Measurements from ENCODE around the gene TRIM37. TPM values are rescaled to one million over a fixed set of nuclear protein-coding genes. Genes with fewer than 3 reads are reported as not detected.

The TRIM37 gene
- total and polyA plus RNA-seq, 4 donors: 9.1 to 39.0 (median 16.8) TPM

GRCh38 chr17:59067340-59067739, 39.3 kb downstream of the TRIM37 start:
- WGBS, 2 donors: 93 to 98% methylated on average over 2 of the region's 2 CpGs
- Histone ChIP-seq H3K9ac (ENCODE audit: insufficient read depth in 1 of 2, low read length in 2 of 2) (no peak overlapping the region), H3K27me3 (ENCODE audit: control insufficient read depth in 3 of 3, insufficient read depth in 3 of 3, low read length in 2 of 3) (no peaks in the 10 kb centered on the region), H3K4me3 (no peak overlapping the region), H3K9me3 (ENCODE audit: control insufficient read depth in 4 of 4, insufficient read depth in 3 of 4, low read length in 3 of 4) (no peaks in the 10 kb centered on the region), H3K36me3 (ENCODE audit: control insufficient read depth in 4 of 4, insufficient read depth in 4 of 4, low read length in 4 of 4) (peaks cover 11 to 25% (median 14%) of the 10 kb centered on the region in 4 donors), H3K27ac (ENCODE audit: low read depth in 1 of 2, low read length in 1 of 2) (no peak overlapping the region), H3K4me1 (ENCODE audit: control insufficient read depth in 5 of 5, insufficient read depth in 5 of 5, low read length in 5 of 5) (no peaks in the 10 kb centered on the region)
- DNase-seq (no peak), ATAC-seq (ENCODE audit: insufficient read depth, low FRiP score) (no peak)
- no peak for TF ChIP-seq CTCF (IDR thresholded peaks at IDR 0.05; ENCODE audit: control extremely low read depth, extremely low read depth)

DNA sequence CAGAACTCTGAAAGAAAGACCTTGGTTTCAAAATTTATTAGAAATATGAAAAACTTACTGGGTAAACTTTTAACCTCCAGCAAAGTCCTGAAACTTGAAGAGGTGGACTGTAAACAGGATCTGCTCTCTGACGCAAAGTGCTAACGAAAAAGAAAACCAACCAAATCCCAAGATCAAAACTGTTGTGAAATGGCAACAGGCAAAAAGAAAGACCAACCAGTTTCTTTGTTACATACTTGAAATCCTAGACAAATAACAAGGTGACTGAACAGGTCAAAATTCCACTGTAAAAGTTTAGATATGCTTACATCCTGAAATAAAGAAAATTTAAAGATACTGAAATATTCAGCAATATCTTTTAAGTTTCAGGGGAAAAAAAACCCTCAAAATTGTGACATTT, 44.2 kb downstream of the TRIM37 start:
- H3K36me3 ChIP-seq (ENCODE audit: control insufficient read depth in 4 of 4, insufficient read depth in 4 of 4, low read length in 4 of 4): peaks cover 8 to 18% (median 10%) of the 10 kb centered on the region in 4 donors
- DNase-seq: no peak
- H3K4me3 ChIP-seq: no peak overlapping the region
- no peak overlapping the region for H3K9ac ChIP-seq (ENCODE audit: insufficient read depth in 1 of 2, low read length in 2 of 2)
- H3K27me3 ChIP-seq (ENCODE audit: control insufficient read depth in 3 of 3, insufficient read depth in 3 of 3, low read length in 2 of 3): no peaks in the 10 kb centered on the region
- no peak for TF ChIP-seq CTCF (IDR thresholded peaks at IDR 0.05; ENCODE audit: control extremely low read depth, extremely low read depth)
- H3K9me3 ChIP-seq (ENCODE audit: control insufficient read depth in 4 of 4, insufficient read depth in 3 of 4, low read length in 3 of 4): no peaks in the 10 kb centered on the region
- no peaks in the 10 kb centered on the region for H3K4me1 ChIP-seq (ENCODE audit: control insufficient read depth in 5 of 5, insufficient read depth in 5 of 5, low read length in 5 of 5)
- ATAC-seq (ENCODE audit: insufficient read depth, low FRiP score): no peak
- WGBS, 2 donors: 75 to 84% methylated on average over 2 of the region's 2 CpGs
- no peak overlapping the region for H3K27ac ChIP-seq (ENCODE audit: low read depth in 1 of 2, low read length in 1 of 2)

GRCh38 chr17:59056857-59057256, 49.8 kb downstream of the TRIM37 start:
- no peak for DNase-seq
- ATAC-seq (ENCODE audit: insufficient read depth, low FRiP score): no peak
- Histone ChIP-seq H3K9ac (ENCODE audit: insufficient read depth in 1 of 2, low read length in 2 of 2) (no peak overlapping the region), H3K27ac (ENCODE audit: low read depth in 1 of 2, low read length in 1 of 2) (no peak overlapping the region), H3K27me3 (ENCODE audit: control insufficient read depth in 3 of 3, insufficient read depth in 3 of 3, low read length in 2 of 3) (no peaks in the 10 kb centered on the region), H3K9me3 (ENCODE audit: control insufficient read depth in 4 of 4, insufficient read depth in 3 of 4, low read length in 3 of 4) (no peaks in the 10 kb centered on the region), H3K4me3 (no peak overlapping the region), H3K36me3 (ENCODE audit: control insufficient read depth in 4 of 4, insufficient read depth in 4 of 4, low read length in 4 of 4) (peaks cover 8 to 15% (median 10%) of the 10 kb centered on the region in 4 donors), H3K4me1 (ENCODE audit: control insufficient read depth in 5 of 5, insufficient read depth in 5 of 5, low read length in 5 of 5) (no peaks in the 10 kb centered on the region)
- TF ChIP-seq CTCF (IDR thresholded peaks at IDR 0.05; ENCODE audit: control extremely low read depth, extremely low read depth): no peak
- 97% methylated on average over 5 of the region's 5 CpGs for WGBS, 2 donors

GRCh38 chr17:59049798-59050197, 56.9 kb downstream of the TRIM37 start:
- H3K36me3 ChIP-seq (ENCODE audit: control insufficient read depth in 4 of 4, insufficient read depth in 4 of 4, low read length in 4 of 4): peaks cover 0 to 12% (median 5%) of the 10 kb centered on the region in 4 donors
- no peak for ATAC-seq (ENCODE audit: insufficient read depth, low FRiP score)

More at GRCh38 chr17:59049798-59050197, 56.9 kb downstream of the TRIM37 start:
- H3K27ac ChIP-seq (ENCODE audit: low read depth in 1 of 2, low read length in 1 of 2): no peak overlapping the region
- peaks cover 0 to 9% (median 0%) of the 10 kb centered on the region in 5 donors for H3K4me1 ChIP-seq (ENCODE audit: control insufficient read depth in 5 of 5, insufficient read depth in 5 of 5, low read length in 5 of 5)
- H3K27me3 ChIP-seq (ENCODE audit: control insufficient read depth in 3 of 3, insufficient read depth in 3 of 3, low read length in 2 of 3): no peaks in the 10 kb centered on the region
- H3K4me3 ChIP-seq: no peak overlapping the region
- no peak for TF ChIP-seq CTCF (IDR thresholded peaks at IDR 0.05; ENCODE audit: control extremely low read depth, extremely low read depth)
- DNase-seq: no peak
- 51 to 74% methylated on average over 1 of the region's 1 CpG for WGBS, 2 donors
- no peaks in the 10 kb centered on the region for H3K9me3 ChIP-seq (ENCODE audit: control insufficient read depth in 4 of 4, insufficient read depth in 3 of 4, low read length in 3 of 4)
- no peak overlapping the region for H3K9ac ChIP-seq (ENCODE audit: insufficient read depth in 1 of 2, low read length in 2 of 2)

Measured in lung (tissue), 12 donors.